Fibroblast of villous mesenchyme (primary cell): ENCODE data around the gene ACAA2. TPM values are rescaled to one million over a fixed set of nuclear protein-coding genes. Genes with fewer than 3 reads are reported as not detected.
"Not testable (repeated sequence)": the region's sequence is repeated elsewhere in the genome, so short reads cannot be mapped to it uniquely, and the experiment has no call there.

ENCODE experiments used
- DNase-seq: peaks from one replicate; pipeline ENCODE4 v3.0.0-alpha.2; 2010; ENCODE audit warnings: low read depth
- H3K4me3 ChIP-seq: 2 replicates; pipeline ENCODE4 v1.5.1; 2011; ENCODE audit warnings: low read depth, mild to moderate bottlenecking, low read length
- total RNA-seq: library from RNA; depleted of rRNA; stranded (reverse); fragments of >200 nt; gene quantifications from 2 replicates; pipeline ENCODE4 v1.2.3, GENCODE V29; 2012
- TF ChIP-seq, protein P1 (sequence below): IDR thresholded peaks from 2 replicates; pipeline ENCODE4 v1.5.1; 2012; ENCODE audit warnings: low read depth, mild to moderate bottlenecking, low read length; ENCODE audit not compliant: insufficient read depth

The ACAA2 gene
- total RNA-seq, 1 donor, result 31.5 TPM

GRCh38 chr18:49784427-49785185, 28.7 kb downstream of the ACAA2 start:
- TF ChIP-seq, protein P1, sequence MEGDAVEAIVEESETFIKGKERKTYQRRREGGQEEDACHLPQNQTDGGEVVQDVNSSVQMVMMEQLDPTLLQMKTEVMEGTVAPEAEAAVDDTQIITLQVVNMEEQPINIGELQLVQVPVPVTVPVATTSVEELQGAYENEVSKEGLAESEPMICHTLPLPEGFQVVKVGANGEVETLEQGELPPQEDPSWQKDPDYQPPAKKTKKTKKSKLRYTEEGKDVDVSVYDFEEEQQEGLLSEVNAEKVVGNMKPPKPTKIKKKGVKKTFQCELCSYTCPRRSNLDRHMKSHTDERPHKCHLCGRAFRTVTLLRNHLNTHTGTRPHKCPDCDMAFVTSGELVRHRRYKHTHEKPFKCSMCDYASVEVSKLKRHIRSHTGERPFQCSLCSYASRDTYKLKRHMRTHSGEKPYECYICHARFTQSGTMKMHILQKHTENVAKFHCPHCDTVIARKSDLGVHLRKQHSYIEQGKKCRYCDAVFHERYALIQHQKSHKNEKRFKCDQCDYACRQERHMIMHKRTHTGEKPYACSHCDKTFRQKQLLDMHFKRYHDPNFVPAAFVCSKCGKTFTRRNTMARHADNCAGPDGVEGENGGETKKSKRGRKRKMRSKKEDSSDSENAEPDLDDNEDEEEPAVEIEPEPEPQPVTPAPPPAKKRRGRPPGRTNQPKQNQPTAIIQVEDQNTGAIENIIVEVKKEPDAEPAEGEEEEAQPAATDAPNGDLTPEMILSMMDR, result peak; percentile 40
- peak; percentile 20 for DNase-seq
- H3K4me3 ChIP-seq, result no peak overlapping the region

- not testable (repeated sequence) for DNase-seq, H3K4me3 ChIP-seq
Observed at GRCh38 chr18:49783631-49784030, 29.7 kb downstream of the ACAA2 start.

DNA sequence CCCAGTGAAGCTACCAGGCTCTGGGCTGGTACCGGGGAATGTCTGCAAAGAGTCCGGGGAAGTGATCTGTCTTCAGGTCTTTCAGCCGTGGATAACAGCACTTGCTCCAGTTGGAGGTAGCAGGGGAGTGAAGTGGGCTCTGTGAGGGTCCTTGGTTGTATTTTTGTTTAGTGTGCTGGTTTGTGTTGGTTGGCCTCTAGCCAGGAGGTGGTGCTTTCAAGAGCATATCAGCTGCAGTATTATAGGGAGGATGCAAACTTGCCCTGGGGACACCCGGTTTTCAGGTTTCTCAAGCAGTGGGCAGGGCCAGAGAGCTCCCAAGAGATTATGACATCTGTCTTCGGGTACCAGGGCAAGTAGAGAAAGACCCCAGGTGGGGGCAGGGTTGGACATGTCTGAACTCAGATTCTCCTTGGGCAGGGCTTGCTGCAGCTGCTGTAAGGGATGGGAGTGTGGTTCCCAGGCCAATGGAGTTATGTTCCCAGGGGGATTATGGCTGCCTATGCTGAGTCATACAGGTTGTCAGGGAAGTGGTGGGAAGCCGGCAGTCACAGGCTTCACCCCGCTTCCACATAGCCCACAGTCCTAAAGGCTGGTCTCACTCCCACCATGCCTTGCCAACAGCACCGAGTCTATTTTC, 34.4 kb downstream of the ACAA2 start:
- TF ChIP-seq, protein P1, result no peak
- H3K4me3 ChIP-seq, result no peak overlapping the region
- peak; percentile 67 for DNase-seq

- DNase-seq, result no peak
- H3K4me3 ChIP-seq, result no peak overlapping the region
- TF ChIP-seq, protein P1, result no peak
Observed at GRCh38 chr18:49769047-49769728, 44.1 kb downstream of the ACAA2 start.

- DNase-seq, result peak; percentile 73
- no peak overlapping the region for H3K4me3 ChIP-seq
- TF ChIP-seq, protein P1, result peak; percentile 79
Observed at GRCh38 chr18:49768051-49768391, 45.3 kb downstream of the ACAA2 start.

DNA sequence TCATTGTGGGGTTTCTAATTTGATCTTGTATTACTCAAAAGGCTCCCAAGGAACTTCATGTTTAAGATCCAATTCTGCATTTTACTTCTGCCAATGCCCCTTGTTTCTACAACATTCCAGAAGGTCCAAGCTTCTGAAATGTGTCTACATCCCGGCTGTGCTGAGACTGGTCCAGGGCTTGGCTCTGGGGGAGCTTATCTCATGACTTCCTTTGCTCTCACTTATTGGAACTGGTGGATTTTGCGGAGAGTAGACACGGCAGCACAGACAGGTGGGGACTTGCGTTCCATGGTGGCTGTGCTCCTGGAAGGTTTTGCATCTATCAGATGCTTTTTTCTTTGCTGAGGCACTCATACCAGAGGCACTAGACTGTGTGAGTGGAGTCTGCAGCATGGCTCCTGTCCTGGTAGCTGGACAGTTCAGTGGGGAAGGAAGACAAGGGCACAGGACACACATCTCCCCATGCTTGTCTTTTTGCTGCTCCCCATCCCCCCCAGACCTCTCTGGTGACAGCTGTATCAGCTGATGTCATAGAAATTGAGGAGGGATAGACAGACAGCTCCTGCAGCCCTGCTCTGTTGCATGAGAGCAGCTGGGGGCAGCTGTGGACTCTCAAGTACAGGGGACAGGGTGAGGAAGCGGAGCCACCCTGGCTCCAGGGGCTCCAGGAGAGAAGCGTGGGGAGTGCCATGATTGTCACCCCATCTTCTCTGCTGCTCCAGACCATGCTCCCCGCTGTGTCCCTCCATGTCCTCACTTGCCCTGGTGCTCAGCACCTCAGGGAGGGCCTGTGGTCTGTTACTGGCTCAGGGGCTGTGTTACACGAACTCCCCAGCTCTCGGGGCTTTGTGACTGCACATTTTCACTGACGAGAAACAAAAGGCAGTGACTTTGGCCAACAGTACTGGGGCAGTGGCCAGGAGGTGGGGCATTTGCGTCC, 46.0 kb downstream of the ACAA2 start:
- TF ChIP-seq, protein P1, result no peak
- DNase-seq, result no peak
- no peak overlapping the region for H3K4me3 ChIP-seq

GRCh38 chr18:49766646-49767045, 46.7 kb downstream of the ACAA2 start:
- TF ChIP-seq, protein P1, result no peak
- H3K4me3 ChIP-seq, result no peak overlapping the region
- DNase-seq, result no peak
